GM12872 (cell line): Measurements from ENCODE around the gene MRGPRF.
A peak's percentile ranks its signal among the peaks of the same experiment; 100 is the strongest.

Source experiments
- CTCF ChIP-seq: IDR thresholded peaks from 3 replicates; pipeline ENCODE4 v1.5.1; 2011; ENCODE audit warnings: low read depth, mild to moderate bottlenecking, low read length, moderate library complexity; ENCODE audit not compliant: insufficient read depth

Gene MRGPRF

GRCh38 chr11:69048694-69049489 lies 35.8 kb upstream of the MRGPRF start, which contains the start of gene TPCN2:
TPCN2 (plus strand) TSS chr11:69048932; CDS start chr11:69048998, 66 bp downstream.
- TF ChIP-seq CTCF: no peak

GRCh38 chr11:69048031-69048693 lies 35.1 kb upstream of the MRGPRF start:
- no peak for TF ChIP-seq CTCF

- TF ChIP-seq CTCF: peak; percentile 72
These were observed 31.3 kb upstream of the MRGPRF start for GRCh38 chr11:69044111-69045013.

GRCh38 chr11:69041516-69041915 lies 28.5 kb upstream of the MRGPRF start:
- no peak for TF ChIP-seq CTCF

- TF ChIP-seq CTCF: no peak
These were observed 27.7 kb upstream of the MRGPRF start for GRCh38 chr11:69040581-69041260.

GRCh38 chr11:69040051-69040450 lies 27.0 kb upstream of the MRGPRF start:
- TF ChIP-seq CTCF: no peak

GRCh38 chr11:69039501-69039900 lies 26.5 kb upstream of the MRGPRF start:
- no peak for TF ChIP-seq CTCF
